Mesothelial cell of epicardium (in vitro differentiated cells): ENCODE measurements around the gene HNRNPAB. TPM values are rescaled to one million over a fixed set of nuclear protein-coding genes. Genes with fewer than 3 reads are reported as not detected.

Source experiments
- DNase-seq, 2 experiments: peaks; one replicate each; pipeline ENCODE4 v3.0.0; 2021; ENCODE audit warnings: low spot score in 2 of 2; ENCODE audit not compliant: unreplicated experiment in 2 of 2
- H3K27ac Mint-ChIP-seq: 2 replicates; pipeline ENCODE4 v1.8.0; 2021; ENCODE audit warnings: mixed read lengths
- H3K27me3 Mint-ChIP-seq: 2 replicates; pipeline ENCODE4 v1.8.0; 2021; ENCODE audit warnings: low read depth, mixed read lengths
- H3K36me3 Mint-ChIP-seq: 2 replicates; pipeline ENCODE4 v1.8.0; 2021; ENCODE audit warnings: mixed read lengths
- H3K4me1 Mint-ChIP-seq: 2 replicates; pipeline ENCODE4 v1.8.0; 2021; ENCODE audit warnings: mixed read lengths
- H3K4me3 Mint-ChIP-seq: 2 replicates; pipeline ENCODE4 v1.8.0; 2021; ENCODE audit warnings: mild to moderate bottlenecking, moderate library complexity, mixed read lengths
- H3K9me3 Mint-ChIP-seq: 2 replicates; pipeline ENCODE4 v1.8.0; 2021; ENCODE audit warnings: mixed read lengths
- CTCF ChIP-seq: fragments of 200-600 bp; sonication (generic); IDR thresholded peaks from one replicate; pipeline ENCODE4 v1.5.0; 2021; ENCODE audit warnings: antibody characterized with exemption; ENCODE audit not compliant: unreplicated experiment
- total RNA-seq: library from RNA; stranded (reverse); gene quantifications from 3 replicates; pipeline ENCODE4 v1.2.1, GENCODE V29; 2021

Gene HNRNPAB
- total RNA-seq, 1 donor from 2014 or later = 204 TPM

DNA sequence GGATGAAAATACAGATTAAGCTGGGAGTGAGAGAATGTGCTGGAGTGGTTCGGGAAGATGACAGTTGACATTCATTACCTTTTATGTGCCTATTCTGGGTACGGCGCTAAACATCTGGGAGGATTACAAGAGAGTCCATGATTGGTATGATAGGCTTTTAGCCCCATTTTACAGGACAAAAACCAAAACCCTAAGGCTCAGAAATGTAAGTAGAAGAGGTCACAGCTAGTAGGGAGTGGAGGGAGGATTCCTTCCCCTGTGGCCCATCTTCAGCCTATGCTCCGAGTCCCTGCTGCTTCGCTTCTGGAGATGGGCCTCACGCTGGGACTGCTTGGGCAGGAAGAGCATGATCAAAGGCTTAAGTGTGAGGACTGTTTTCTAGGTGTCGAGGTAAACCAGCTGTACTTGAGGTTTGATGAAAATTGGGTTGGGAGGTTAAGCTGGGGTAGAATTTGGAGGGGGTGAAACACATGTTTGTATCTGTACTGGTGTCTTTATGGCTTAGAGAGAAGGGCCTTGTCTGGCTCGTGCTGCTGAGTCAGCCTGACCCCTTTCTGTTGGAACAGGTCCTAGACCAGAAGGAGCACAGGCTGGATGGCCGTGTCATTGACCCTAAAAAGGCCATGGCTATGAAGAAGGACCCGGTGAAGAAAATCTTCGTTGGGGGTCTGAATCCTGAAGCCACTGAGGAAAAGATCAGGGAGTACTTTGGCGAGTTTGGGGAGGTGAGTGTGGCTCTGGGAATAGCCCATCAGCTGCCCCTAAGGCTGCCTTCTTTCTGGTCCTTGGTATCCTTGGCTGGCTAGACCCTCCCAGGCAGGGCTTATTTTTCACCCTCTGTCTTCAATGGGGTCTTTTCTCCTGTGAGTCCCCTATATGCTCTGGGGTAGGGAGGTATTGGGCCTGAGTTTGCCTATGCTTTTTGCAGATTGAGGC is 2.1 kb downstream of the HNRNPAB start:
- Mint-ChIP-seq H3K4me1 (peaks cover 35% of the 10 kb centered on the region), H3K9me3 (no peaks in the 10 kb centered on the region), H3K27me3 (peaks cover 2% of the 10 kb centered on the region), H3K4me3 (peak overlapping the region; percentile 67), H3K36me3 (peaks cover 25% of the 10 kb centered on the region), H3K27ac (peak overlapping the region; percentile 68)
- DNase-seq = no peak
- no peak for TF ChIP-seq CTCF

DNA sequence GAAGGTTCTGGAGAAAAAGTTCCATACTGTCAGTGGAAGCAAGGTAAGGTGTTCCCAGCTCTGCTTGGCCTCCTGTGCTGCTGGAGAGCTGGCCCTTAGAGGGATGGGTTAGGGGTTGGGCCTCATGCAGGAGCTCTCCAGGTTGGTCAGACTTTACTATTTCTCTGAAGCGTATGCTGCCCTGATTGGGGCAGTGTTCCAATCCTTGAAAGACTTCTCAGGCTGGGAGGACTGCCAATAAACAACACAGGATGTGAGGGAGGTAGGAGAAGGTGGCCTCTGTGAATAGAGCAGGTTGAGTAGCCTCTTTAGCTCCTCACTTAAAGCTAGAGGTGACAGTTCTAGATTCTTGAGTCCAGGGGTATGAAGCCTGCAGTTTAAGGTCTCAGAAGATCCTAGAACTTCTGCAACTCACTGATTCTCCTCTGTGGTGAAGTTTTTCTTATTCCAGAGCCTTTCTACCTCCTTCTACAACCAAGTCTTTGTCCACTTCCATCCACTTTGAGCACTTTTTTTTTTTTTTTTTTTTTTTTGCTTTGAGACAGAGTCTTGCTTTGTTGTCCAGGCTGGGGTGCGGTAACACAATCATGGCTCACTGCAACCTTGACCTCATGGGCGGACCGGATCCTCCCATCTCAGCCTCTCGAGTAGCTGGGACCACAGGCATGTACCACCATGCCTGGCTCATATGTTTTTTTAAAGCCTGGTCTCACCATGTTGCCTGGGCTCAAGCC is 3.0 kb downstream of the HNRNPAB start:
- H3K4me1 Mint-ChIP-seq = peaks cover 30% of the 10 kb centered on the region
- H3K27me3 Mint-ChIP-seq = peaks cover 2% of the 10 kb centered on the region
- H3K4me3 Mint-ChIP-seq = peak overlapping the region; percentile 67
- peaks cover 27% of the 10 kb centered on the region for H3K36me3 Mint-ChIP-seq
- peak overlapping the region; percentile 67 for H3K27ac Mint-ChIP-seq
- no peaks in the 10 kb centered on the region for H3K9me3 Mint-ChIP-seq
- DNase-seq = no peak
- no peak for TF ChIP-seq CTCF

DNA sequence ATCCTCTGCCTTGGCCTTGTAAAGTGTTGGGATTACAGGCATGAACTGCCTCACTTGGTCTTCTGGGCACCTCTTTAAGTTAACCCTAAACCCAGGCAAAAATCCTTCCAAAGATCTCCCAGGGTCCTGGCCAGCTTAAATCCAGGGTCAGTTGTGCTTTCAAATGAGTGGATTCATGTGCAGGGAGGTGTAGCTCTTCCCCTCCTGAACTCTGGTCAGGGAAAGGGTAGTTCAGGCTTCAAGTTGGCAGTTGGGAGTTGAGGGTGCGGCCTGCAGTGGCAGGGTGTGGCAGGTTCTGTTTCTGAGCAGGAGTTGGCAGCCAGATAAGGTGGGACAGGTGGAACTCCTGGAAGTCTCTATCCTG is 3.6 kb downstream of the HNRNPAB start:
- DNase-seq = no peak
- Mint-ChIP-seq H3K9me3 (no peaks in the 10 kb centered on the region), H3K4me1 (peaks cover 30% of the 10 kb centered on the region), H3K27me3 (peaks cover 2% of the 10 kb centered on the region), H3K36me3 (peaks cover 27% of the 10 kb centered on the region), H3K27ac (peak overlapping the region; percentile 73), H3K4me3 (peak overlapping the region; percentile 1)
- TF ChIP-seq CTCF = no peak

GRCh38 chr5:178208540-178209227 is 4.4 kb downstream of the HNRNPAB start:
- Mint-ChIP-seq H3K9me3 (no peaks in the 10 kb centered on the region), H3K4me3 (no peak overlapping the region), H3K36me3 (peaks cover 28% of the 10 kb centered on the region), H3K27ac (no peak overlapping the region), H3K4me1 (peaks cover 30% of the 10 kb centered on the region), H3K27me3 (peaks cover 2% of the 10 kb centered on the region)
- no peak for DNase-seq
- TF ChIP-seq CTCF = no peak

DNA sequence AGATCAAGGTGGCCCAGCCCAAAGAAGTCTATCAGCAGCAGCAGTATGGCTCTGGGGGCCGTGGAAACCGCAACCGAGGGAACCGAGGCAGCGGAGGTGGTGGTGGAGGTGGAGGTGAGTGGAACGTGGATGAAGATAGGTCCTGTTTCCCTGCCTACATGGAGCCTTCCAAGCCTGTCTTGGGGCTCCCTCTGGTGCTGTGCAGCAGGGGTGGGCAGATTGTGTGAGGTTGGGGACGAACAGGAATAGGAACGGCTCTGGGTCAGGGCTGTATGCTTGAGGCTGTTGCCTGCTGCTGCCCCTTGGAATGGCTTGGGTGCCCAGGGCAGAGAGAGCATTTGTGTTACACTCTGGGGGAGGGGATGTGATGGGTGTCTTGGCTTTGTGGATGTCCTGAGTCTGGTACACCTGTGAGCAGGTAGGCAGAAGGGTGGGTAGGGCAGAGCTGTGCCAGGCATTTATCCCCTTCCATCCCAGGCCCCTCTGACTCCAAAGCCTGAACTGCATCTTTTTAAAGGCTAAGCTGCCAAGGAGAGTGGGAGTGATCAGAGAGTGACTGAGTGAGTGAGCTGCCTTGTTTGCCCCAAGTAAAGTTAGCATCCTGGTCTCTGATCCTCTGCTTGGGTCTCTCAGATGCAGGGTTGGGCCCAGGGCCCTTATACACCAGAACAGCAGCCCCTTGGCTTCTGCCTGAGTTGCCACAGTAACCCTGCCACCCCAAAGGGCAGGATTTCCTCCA is 5.2 kb downstream of the HNRNPAB start:
- no peak overlapping the region for H3K4me3 Mint-ChIP-seq
- H3K27ac Mint-ChIP-seq = peak overlapping the region; percentile 39
- peaks cover 30% of the 10 kb centered on the region for H3K36me3 Mint-ChIP-seq
- TF ChIP-seq CTCF = no peak
- peaks cover 28% of the 10 kb centered on the region for H3K4me1 Mint-ChIP-seq
- DNase-seq = no peak
- no peaks in the 10 kb centered on the region for H3K27me3 Mint-ChIP-seq
- H3K9me3 Mint-ChIP-seq = no peaks in the 10 kb centered on the region
